Measurements from ENCODE around the gene GBX2. TPM values are rescaled to one million over a fixed set of nuclear protein-coding genes. Genes with fewer than 3 reads are reported as not detected.
A peak's percentile ranks its signal among the peaks of the same experiment; 100 is the strongest.

GBX2 gene
- total RNA-seq, 1 experiment from 2014 or later, result 5.9 TPM

DNA sequence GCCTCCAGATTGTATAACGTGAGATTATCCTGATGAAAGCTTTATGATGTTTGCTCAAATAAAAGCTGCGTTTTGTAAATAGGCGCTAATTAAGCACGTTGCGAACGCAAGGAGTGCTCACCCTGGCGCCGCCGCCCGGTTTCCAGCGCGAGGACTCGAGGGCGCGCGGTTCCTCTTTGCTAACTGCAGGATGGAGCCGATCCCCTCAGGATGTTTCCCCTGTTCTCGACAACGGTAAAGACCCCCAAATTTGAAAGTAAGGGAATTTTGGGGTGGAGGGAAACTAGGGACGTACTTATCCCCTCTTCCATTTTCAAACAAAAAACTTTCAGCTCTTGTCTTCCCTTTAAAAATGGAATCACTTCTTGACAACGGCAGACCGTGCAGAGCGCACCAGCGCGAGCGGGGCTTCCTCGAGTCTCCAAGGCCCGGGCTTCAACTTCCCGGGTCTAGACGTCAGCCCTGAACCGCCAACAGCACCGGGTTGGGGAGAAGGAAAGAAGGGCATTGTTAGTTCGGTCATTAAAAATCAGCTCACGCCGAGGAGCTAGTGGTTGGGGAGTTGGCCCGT is 1.1 kb upstream of the GBX2 start:
- Histone ChIP-seq H3K27me3 (ENCODE audit: insufficient read depth, low read length) (no peaks in the 10 kb centered on the region), H3K36me3 (ENCODE audit: control insufficient read depth in 1 of 2, insufficient read depth in 2 of 2, low read length in 2 of 2) (peaks cover 0 to 21% of the 10 kb centered on the region in 2 experiments; a peak in 1 of 4 replicates), H3K9ac (ENCODE audit: low read length) (peak overlapping the region; percentile 95; the same call in 1 of the 2 replicates), H3K79me2 (ENCODE audit: insufficient read depth, low read length) (peaks cover 43% of the 10 kb centered on the region), H2AFZ (ENCODE audit: low read depth, low read length, poor library complexity, severe bottlenecking) (no peak overlapping the region), H3K4me2 (ENCODE audit: low read length) (peak overlapping the region; percentile 95), H3K27ac (ENCODE audit: low read depth, low read length) (no peak overlapping the region), H4K20me1 (ENCODE audit: insufficient read depth) (no peaks in the 10 kb centered on the region; the same call in 1 of the 2 replicates), H3K9me3 (ENCODE audit: control insufficient read depth in 1 of 2, insufficient read depth in 1 of 2, low read depth in 1 of 2, low read length in 2 of 2) (no peaks in the 10 kb centered on the region), H3K9me2 (ENCODE audit: insufficient read depth) (no peaks in the 10 kb centered on the region), H3K4me1 (ENCODE audit: control insufficient read depth in 1 of 2, insufficient read depth in 2 of 2, low read length in 2 of 2) (peaks cover 0 to 32% of the 10 kb centered on the region in 2 experiments; a peak in 2 of 4 replicates), H3K4me3 (replicated peaks in 1 of 2; ENCODE audit: low read depth in 1 of 2, low read length in 2 of 2) (peak overlapping the region; percentile 61 to 93)
- CTCF ChIA-PET, result interaction anchor here (1.3 to 1.9 kb wide), 3 partner anchors 9 to 26 kb away, joined by 7 to 16 read pairs (median 10); no protein-coding TSS in a partner anchor
- POLR2A ChIA-PET, result interaction anchor here (0.6 kb wide), 1 partner anchor 62 kb away, joined by 3 read pairs; no protein-coding TSS in a partner anchor
- no peak for TF ChIP-seq SIN3A (IDR thresholded peaks at IDR 0.05; ENCODE audit: low read depth)
- TF ChIP-seq EZH2phosphoT487 (IDR thresholded peaks at IDR 0.05; ENCODE audit: borderline replicate concordance), result no peak
- DNase-seq (ENCODE audit: low read depth, low spot score) (no peak), ATAC-seq (no peak)
- TSS peak; percentile 50 for BruUV-seq (replicated peaks)
- RAD21 ChIA-PET (ENCODE audit: low non-redundant PET in 1 of 2, low total read pairs in 2 of 2, uncharacterized antibody in 2 of 2, unreplicated experiment in 2 of 2), result no interaction called here
- intact Hi-C loops (cut with micrococcal nuclease), result no loop called here

DNA sequence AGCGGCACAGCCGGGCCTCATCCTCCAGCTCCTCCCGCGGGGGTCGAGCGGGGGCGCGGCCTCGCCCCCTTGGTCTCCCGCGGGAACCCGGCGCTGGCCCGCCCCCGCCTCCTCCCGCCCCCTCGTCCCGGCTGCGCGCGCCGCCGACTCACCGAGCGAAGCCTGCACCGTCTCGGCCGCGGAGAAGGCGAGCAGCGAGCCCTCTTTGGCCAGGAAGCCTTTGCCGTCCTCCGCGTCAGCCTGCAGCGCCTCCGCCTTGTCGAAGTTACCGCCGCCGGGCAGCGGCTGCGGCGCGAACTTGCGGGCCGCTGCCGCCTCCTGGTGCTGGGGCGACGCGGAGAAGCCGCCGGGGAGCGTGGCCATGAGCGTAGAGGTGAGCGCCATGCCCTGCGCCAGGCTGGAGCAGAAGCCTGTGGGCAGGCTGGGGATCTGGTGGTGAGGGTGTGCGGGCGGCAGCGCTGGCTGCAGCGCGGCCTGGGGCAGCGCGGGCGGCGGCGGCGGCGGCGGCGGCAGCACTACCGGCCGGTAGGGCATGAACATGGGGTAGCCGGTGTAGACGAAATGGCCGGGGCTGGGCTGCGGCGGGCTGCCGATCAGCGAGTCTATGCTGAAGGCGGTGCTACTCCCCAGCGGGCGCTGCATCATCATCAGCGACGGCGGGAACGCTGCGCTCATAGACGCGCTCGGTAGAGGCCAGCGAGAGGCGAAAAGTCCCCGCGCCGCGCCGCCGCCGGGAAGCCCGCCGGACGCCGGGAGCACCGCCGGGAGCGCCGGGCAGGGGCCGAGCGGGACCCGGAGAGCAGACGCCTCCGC is 683 bp downstream of the GBX2 start:
- Histone ChIP-seq H3K9me3 (ENCODE audit: control insufficient read depth in 1 of 2, insufficient read depth in 1 of 2, low read depth in 1 of 2, low read length in 2 of 2) (no peaks in the 10 kb centered on the region), H3K9ac (ENCODE audit: low read length) (peak overlapping the region; percentile 95), H3K4me1 (ENCODE audit: control insufficient read depth in 1 of 2, insufficient read depth in 2 of 2, low read length in 2 of 2) (peaks cover 0 to 27% of the 10 kb centered on the region in 2 experiments; a peak in 1 of 4 replicates), H3K27ac (ENCODE audit: low read depth, low read length) (peak overlapping the region; percentile 87), H3K79me2 (ENCODE audit: insufficient read depth, low read length) (peaks cover 42% of the 10 kb centered on the region), H2AFZ (ENCODE audit: low read depth, low read length, poor library complexity, severe bottlenecking) (peak overlapping the region; percentile 88), H4K20me1 (ENCODE audit: insufficient read depth) (no peaks in the 10 kb centered on the region; the same call in 1 of the 2 replicates), H3K9me2 (ENCODE audit: insufficient read depth) (no peaks in the 10 kb centered on the region), H3K27me3 (ENCODE audit: insufficient read depth, low read length) (no peaks in the 10 kb centered on the region), H3K36me3 (ENCODE audit: control insufficient read depth in 1 of 2, insufficient read depth in 2 of 2, low read length in 2 of 2) (peaks cover 0 to 21% of the 10 kb centered on the region in 2 experiments; a peak in 1 of 4 replicates), H3K4me3 (replicated peaks in 1 of 2; ENCODE audit: low read depth in 1 of 2, low read length in 2 of 2) (peak overlapping the region; percentile 61 to 93), H3K4me2 (ENCODE audit: low read length) (peak overlapping the region; percentile 95)
- POLR2A ChIA-PET, result no interaction called here
- intact Hi-C loops (cut with micrococcal nuclease), result no loop called here
- no peak for DNase-seq (ENCODE audit: low read depth, low spot score)
- RAD21 ChIA-PET (ENCODE audit: low non-redundant PET in 1 of 2, low total read pairs in 2 of 2, uncharacterized antibody in 2 of 2, unreplicated experiment in 2 of 2), result no interaction called here
- CTCF ChIA-PET, result interaction anchor here (1.3 to 1.9 kb wide), 3 partner anchors 10 to 24 kb away, joined by 7 to 16 read pairs (median 10); no protein-coding TSS in a partner anchor
- BruUV-seq (replicated peaks), result no TSS peak
- ATAC-seq, result peak; percentile 60
- TF ChIP-seq ZNF274 (IDR thresholded peaks at IDR 0.05; ENCODE audit: low read depth, low read length) (no peak), EZH2 (IDR thresholded peaks at IDR 0.05) (no peak), SIN3A (IDR thresholded peaks at IDR 0.05; ENCODE audit: low read depth) (no peak; the same call in none of the 2 replicates), RAD21 (IDR thresholded peaks at IDR 0.05; ENCODE audit: low read depth) (no peak; the same call in 1 of the 2 replicates), EGR1 (IDR thresholded peaks at IDR 0.05; ENCODE audit: low read depth) (peak; percentile 88), POLR2A (IDR thresholded peaks at IDR 0.05; ENCODE audit: borderline replicate concordance, extremely low read depth, insufficient read depth, insufficient read length) (peak; percentile 31), TCF7L2 (IDR thresholded peaks at IDR 0.05; ENCODE audit: borderline replicate concordance, extremely low read depth, insufficient read depth, insufficient read length) (no peak), YY1 (IDR thresholded peaks at IDR 0.05; ENCODE audit: extremely low read depth, insufficient replicate concordance, low read depth, low read length) (no peak), POLR2AphosphoS5 (IDR thresholded peaks at IDR 0.05; ENCODE audit: low read depth, low read length) (no peak; the same call in 1 of the 2 replicates), SP1 (IDR thresholded peaks at IDR 0.05; ENCODE audit: low read depth) (no peak), FOSL1 (IDR thresholded peaks at IDR 0.05; ENCODE audit: low read depth) (no peak), CBX3 (IDR thresholded peaks at IDR 0.05; ENCODE audit: low read depth) (no peak)
- TF ChIP-seq, protein P1, sequence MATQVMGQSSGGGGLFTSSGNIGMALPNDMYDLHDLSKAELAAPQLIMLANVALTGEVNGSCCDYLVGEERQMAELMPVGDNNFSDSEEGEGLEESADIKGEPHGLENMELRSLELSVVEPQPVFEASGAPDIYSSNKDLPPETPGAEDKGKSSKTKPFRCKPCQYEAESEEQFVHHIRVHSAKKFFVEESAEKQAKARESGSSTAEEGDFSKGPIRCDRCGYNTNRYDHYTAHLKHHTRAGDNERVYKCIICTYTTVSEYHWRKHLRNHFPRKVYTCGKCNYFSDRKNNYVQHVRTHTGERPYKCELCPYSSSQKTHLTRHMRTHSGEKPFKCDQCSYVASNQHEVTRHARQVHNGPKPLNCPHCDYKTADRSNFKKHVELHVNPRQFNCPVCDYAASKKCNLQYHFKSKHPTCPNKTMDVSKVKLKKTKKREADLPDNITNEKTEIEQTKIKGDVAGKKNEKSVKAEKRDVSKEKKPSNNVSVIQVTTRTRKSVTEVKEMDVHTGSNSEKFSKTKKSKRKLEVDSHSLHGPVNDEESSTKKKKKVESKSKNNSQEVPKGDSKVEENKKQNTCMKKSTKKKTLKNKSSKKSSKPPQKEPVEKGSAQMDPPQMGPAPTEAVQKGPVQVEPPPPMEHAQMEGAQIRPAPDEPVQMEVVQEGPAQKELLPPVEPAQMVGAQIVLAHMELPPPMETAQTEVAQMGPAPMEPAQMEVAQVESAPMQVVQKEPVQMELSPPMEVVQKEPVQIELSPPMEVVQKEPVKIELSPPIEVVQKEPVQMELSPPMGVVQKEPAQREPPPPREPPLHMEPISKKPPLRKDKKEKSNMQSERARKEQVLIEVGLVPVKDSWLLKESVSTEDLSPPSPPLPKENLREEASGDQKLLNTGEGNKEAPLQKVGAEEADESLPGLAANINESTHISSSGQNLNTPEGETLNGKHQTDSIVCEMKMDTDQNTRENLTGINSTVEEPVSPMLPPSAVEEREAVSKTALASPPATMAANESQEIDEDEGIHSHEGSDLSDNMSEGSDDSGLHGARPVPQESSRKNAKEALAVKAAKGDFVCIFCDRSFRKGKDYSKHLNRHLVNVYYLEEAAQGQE (IDR thresholded peaks at IDR 0.05; ENCODE audit: low read depth), result no peak
- TF ChIP-seq, protein P2, sequence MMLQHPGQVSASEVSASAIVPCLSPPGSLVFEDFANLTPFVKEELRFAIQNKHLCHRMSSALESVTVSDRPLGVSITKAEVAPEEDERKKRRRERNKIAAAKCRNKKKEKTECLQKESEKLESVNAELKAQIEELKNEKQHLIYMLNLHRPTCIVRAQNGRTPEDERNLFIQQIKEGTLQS (IDR thresholded peaks at IDR 0.05), result no peak
